HuH-7.5 (cell line): ENCODE data around the gene RANBP17.

ENCODE experiments used
- DNase-seq: peaks from one replicate; pipeline ENCODE4 v3.0.0; 2011; ENCODE audit warnings: low spot score

Gene RANBP17

DNA sequence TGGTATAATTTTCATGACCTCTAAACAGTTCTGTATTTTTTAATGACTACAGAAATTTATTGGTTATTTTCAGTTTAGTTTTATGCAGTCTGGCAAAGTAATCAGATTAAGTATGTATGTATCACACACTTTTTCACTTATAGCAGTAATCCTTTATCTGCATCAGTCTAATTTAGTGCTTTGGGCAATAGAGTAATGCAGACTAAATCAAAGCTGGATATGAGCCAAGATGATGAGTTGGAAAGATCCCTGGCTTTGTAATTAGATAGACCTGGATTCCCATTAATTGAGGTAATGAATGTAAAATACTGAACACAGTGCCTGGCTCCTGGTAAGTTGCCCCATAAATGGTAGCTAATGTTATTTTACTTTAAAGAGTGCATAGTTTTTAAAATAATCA, 231.8 kb downstream of the RANBP17 start:
- DNase-seq, result no peak

DNA sequence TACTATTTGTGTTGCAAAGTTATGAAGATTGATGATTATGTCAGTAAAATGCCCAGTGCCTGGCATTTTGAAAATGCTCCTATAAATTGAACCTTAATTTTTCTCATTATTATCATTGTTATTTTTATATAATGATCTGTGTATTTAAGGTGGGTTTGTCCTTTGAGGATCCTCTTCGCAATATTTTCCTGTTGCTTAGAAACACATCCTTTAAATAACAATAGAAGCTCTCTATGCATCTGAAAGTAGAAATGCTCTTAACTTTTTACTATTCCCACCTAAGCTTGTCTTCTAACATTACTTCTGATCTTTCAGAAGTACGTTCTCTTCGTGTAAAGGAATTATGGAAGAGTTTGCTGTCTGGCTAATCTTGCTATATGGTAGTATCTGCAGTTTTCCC, 232.5 kb downstream of the RANBP17 start:
- DNase-seq, result no peak

DNA sequence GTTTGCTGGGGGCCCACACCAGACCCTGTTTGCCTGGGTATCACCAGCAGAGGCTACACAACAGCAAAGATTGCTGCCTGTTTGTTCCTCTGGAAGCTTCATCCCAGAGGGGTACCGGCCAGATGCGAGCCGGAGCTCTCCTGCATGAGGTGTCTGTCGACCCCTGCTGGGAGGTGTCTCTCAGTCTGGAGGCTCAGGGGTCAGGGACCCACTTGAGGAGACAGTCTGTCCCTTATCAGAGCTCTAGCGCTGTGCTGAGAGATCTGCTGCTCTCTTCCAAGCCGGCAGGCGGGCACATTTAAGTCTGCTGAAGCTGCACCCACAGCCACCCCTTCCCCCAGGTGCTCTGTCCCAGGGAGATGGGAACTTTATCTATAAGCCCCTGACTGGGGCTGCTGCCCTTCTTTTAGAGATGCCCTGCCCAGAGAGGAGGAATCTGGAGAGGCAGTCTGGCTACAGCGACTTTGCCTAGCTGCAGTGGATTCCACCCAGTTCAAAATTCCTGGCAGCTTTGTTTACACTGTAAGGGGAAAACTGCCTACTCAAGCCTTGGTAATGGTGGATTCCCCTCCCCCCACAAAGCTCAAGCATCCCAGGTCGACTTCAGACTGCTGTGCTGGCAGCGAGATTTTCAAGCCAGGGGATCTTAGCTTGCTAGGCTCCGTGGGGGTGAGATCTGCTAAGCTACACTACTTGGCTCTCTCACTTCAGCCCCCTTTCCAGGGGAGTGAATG, 241.2 kb downstream of the RANBP17 start:
- no peak for DNase-seq

DNA sequence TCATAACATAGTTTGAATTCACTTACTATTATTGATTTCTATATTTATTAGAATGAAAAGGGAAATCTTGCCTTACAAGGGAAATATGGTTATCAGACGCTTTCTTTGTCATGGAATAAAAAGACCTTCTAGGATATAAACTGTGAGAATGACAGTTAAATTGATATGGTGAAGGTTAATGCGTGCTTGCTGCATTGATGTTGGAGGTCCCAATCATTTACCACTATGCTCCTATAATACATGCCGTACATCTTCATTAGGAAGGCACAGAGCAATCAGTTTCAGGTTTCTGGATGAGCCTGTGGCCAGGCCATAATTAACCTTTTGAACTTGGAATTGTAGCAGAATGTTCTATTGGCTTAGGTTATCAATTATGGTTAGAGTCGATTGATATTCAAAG, 245.9 kb downstream of the RANBP17 start:
- no peak for DNase-seq

DNA sequence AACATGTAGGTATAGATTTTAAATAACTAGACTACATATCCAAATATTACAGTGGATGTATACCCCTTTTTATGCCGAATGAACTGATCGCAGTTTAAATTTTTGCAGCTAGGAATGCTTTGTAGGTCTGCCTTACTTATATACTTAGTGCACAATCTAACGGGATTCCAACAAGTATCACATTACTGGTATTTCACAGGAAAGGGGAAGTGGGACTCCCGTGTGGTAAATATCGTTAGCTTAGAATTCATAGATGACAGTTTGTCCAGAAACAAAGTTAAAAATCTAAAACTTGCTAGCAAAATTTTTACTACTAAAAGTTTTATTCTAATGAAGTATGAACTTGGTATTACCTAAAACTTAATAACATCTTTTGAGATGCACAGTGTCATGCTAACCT, 253.7 kb downstream of the RANBP17 start:
- no peak for DNase-seq

DNA sequence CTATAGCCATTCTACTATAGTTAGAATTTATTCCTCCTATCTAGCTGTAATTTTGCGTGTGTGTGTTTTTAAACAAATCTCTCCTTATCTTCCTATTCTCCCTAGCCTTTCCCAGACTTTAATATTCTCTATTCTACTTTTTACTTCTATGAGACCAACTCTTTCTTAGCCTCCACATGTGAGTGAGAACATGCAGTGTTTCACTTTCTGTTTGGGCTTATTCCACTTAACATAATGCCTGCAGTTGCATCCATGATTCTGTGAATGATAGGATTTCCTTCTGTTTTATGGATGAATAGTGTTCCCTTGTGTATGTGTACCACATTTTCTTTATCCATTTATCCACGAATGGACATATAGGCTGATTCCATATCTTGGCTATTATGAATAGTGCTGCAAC, 254.9 kb downstream of the RANBP17 start:
- no peak for DNase-seq

DNA sequence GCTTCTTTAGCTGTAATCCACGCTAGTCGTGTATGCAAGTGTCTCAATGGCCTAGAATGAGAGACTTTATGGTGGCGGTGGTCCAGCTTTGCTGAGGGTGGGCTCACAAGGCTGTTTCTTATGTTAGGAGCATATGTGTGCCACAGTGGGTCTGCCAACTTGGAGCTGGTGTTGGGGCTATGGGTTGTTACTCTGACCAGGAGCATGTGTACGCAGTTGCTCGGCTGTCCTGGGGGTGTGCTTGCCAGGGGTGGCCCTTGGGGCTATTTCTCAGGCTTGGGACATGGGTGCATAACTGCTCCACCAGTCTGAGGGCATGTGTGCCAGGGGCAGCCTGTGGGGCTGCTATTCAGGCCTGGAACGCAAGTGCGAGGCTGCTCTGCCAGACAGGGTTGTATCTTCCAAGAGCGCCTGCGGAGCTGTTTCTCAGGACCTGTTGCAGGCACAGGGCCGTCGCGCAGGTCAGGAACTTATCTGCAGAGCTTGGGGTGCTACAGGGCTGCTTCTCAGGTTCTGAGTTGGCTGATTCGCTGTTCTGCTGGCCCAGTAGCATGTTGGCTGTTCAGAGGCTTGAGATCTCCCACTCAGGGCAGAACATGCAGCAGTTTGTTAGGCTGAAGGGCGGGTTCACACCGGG, 259.3 kb downstream of the RANBP17 start:
- no peak for DNase-seq

DNA sequence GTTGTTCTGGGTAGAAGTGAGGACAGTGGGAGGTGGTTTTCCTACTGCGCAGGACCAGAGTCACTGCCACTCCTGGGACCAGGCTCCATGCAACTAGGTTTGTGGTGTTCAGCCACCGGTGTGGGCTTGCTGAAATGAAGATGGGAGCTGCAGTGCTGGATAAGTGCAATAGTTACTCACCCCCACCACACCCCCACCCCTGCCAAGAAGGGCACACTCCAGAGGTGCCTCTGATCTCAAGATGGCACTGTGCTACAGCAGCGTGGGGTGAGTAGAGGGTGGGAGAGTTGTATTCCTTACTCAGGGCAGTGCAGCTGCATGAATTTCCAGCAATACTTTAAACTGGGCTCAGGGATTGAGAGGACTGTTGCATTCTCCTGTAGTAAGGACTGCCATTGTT, 259.8 kb downstream of the RANBP17 start:
- no peak for DNase-seq

DNA sequence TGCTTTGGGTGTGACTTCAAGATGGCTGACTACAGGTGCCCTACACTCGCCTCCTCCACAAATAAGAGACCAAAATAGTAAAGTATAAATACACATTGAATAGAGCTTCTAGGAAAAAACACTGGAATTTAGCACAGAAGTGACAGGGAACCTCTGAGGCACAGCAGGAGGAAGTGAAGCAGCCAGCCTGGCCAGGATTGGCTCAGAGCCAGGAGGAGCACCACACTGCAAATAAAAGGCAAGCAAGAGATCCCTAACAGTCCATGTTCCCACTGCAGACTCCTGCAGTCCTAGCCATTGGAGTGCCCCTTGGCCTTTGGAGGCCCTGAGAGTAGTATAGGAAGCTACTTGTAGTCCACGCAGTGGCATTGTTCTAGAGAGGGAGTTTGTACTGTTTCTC, 260.6 kb downstream of the RANBP17 start:
- no peak for DNase-seq

DNA sequence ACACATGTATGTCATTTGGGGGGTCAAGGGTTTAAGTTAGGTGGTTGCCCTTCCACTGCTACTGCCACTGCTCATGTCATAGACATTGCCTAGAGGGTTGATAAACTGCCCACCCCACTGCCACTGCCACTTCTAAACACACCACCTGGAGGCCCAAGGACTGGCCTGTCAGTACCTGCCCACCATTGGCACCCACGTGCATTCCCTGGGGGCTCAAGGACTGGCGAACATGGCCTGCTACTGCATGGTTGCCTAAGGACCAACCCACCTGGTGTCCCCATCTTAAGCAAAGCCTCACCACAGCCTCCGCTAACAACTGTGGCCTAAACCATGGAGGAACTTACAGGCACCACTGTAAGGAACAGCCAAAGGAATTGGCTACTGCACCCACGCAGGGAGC, 261.6 kb downstream of the RANBP17 start:
- DNase-seq, result no peak

DNA sequence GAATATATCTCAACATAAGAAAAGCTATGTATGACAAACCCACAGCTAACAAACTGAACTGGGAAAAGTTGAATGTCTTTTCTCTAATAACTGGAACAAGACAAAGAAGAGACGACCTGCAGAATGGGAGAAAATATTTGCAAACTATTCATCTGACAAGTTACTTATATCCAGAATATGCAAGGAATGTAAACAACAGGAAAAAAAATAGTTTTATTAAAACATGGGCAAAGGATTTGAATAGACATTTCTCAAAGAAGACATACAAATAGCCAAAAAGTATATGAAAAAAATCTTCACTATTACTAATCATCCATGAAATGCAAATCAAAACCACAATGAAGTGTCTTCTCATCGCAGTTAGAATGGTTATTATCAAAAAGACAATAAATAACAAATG, 265.5 kb downstream of the RANBP17 start:
- no peak for DNase-seq

DNA sequence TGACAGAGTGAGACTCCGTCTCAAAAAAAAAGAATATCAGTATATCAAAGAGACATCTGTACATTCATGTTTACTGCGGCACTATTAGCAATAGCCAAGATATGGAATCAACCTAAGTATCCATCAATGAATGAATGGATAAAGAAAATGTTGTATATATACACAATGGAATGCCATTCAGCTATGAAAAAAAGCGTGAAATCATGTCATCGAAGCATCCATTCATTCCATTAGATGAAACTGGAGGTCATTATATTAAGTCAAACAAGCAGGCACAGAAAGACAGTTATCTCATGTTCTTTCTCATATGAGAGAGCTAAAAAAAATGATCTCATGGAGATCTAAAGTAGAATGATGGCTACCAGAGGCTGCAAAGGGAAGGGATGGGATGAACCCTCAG, 266.3 kb downstream of the RANBP17 start:
- no peak for DNase-seq

DNA sequence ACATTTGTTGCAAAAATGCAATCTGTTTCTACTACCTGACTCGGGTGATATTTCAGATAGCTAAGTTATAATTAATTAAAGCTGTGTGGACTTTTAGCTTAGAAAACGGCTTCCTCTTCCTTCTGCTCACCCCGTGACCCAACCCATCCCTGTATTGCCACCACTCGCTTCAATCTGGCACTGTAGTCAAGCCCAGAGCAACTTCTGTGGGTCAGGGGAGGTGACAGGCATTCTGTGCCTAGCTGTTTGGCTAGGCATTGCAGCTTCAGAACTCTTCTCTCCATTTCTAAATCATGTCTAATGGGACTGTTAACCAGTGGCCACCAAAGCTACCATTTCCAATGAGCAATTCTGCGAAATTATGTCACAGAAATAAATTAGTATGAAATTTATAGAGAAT, 267.5 kb downstream of the RANBP17 start:
- DNase-seq, result no peak

DNA sequence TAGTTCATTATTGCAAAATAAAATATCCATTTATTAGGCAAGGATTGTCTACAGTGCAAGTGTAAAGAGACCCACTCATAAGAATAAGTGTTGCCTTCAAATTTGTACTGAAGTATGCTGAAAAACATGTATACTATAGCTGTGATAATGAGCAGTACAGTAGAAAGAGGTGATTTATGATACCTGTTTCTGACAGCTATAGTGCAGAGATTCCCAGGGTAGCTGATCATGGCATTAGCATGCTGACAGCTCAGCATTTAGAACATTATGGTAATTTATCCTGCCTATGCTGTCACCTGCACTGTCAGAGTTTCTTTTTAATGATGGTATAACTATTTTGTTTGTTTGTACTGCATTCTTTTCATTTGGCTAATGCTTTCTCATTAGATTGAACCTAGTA, 269.7 kb downstream of the RANBP17 start:
- DNase-seq, result no peak

DNA sequence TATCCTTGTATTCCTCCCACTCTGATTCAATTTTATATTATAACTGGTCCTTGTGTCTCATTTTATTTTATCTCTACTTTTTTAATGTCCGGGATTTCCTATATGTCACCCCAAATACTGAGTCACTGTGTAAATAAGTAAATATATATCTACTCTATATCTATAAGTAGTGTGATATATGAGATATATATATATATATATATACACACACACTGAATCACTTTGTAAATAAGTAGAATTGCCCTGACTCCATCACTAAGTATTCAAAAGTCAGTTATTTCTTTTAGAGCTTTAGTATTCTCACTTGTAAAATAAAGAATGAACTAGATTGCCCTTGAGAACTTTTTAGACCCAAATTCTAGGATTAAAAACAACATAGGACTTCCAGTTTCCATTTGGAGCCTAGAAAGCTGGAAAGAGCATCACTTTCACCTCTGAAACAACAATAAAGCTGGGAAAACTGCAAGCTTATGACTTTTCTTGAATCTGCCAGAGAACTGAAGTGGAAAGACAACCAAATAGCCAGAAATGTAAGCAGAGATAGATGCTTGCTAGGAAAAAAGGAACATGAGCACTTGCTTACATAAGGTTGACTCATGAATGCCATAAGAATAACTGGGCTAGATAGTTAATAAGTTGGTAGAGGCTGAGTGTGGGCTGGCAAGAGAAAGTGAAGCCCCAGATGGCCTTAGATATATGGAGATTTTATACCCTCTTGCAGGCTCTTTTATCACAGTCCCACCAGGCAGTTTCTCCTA, 276.1 kb downstream of the RANBP17 start:
- DNase-seq, result no peak

DNA sequence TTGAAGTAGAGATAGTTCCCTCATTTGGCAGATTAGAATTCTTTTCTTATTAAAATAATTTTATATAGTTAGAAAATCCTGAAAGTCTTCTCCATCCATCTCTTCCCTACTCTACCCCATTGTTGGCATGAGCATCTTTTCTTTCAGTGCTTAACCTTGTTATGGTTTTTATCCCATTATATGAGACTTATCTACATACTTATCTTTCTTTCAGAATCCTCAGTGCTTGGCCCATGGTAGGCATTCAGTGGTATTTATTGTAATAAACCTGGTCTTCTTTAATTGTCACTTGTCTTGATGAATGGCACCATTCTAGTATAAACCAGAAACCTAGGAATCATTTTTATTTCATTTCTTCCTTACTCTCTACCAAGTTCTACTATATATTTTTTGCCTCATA, 277.4 kb downstream of the RANBP17 start:
- DNase-seq, result no peak

DNA sequence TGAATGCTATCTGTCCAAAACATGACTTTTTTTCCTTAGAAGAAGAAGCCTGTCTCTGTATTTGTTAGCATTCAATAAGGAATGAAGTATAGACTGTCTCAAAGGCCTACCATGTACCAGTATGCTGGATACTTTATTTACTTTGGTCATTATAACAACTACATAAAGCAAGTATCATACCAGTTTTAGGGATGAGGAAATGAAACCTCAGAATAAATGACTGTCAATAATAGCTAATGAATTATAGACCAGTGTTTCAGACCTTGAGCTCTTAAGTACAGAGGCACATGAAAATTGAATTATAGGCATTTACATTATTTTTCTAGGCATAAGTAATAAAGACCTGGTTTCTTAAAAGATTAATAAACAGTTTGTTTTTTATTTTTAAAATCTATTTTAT, 280.8 kb downstream of the RANBP17 start:
- no peak for DNase-seq

DNA sequence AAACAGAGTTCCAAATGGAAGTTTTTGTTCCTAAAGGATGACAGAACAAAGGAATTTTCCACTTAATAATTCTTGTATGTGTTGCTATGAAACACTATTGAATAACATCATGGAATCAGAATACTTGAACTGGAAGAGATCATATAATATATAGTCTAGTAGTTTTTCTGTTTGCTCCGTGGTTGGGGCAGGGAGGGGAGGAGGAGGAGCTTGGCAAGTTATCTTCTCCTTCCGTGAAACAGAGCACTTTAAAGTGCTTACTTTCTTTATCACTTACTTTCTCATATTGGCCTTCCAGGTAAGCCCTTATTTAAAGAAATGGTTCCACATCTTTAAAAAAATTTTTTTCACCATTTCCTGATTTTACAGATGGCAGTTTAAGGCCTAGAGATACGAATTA, 281.4 kb downstream of the RANBP17 start:
- DNase-seq, result no peak

DNA sequence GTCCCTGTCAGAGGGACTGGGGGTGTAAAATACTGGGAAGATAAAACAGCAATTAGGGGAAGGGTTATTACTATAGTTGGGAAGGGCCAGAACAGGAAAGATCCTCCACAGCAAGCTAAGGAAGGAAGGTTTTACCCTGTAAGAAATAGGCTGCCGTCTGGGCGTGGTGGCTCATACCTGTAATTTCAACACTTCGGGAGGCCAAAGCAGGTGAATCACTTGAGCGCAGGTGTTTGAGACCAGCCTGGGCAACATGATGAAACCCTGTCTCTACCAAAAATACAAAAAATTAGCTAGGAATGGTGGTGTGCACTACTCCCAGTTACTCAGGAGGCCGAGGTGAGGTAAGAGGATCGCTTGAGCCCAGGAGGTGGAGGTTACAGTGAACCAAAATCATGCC, 282.1 kb downstream of the RANBP17 start:
- DNase-seq, result no peak

DNA sequence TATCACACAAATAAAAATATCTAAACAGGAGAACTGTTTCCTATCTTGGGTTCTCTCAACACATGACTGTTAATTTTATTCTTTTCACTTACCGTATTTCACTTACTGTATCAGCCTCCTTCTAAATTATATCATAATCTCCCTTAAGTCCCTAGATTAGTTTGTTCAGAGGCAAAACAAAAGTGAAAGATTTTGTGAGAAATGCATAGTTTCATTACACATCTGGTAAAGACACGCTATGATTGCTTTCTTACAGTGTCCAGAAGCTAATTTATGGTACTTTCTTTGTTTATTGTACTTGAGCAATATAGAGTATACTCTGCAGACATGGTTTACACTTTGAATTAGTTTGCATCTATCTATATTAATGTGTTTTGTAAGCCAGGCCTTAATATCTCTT, 287.5 kb downstream of the RANBP17 start:
- no peak for DNase-seq

DNA sequence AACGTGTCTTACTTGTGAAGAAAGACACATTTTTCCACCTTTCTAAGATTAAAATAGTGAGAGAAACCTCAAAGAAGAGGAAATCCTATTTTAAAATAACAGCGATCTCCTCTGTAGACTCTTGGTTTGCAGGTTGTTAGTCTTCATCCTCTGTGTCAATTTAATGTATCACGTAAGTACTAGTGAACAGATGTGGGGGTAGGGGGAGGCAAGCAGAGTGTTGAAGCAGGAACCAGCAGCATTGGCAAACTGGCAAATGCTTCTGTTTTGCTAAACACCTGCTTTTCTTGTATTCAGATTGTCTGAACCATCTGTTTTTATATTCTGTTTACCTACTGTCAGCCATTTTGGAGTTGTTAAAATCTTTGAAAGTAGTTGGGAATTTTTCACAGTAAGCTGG, 288.0 kb downstream of the RANBP17 start:
- no peak for DNase-seq

DNA sequence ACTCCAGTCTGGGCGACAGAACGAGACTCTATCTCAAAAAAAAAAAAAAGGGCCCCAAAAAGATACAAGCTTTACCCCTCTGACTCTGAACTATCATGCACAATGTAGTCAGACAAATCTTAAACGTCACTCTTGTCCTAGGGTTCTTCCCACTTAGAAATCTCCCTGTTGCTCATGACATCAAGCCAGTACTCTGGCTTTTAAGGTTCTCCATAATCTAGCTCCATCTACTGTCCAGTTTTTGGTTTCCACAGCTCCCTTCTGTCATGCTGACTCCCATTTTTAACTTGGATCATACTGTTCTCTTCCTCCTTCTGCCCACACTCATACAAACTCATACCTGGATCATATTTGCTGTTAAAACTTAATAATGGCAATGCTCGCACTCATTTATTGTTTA, 290.6 kb downstream of the RANBP17 start:
- DNase-seq, result peak; percentile 10

DNA sequence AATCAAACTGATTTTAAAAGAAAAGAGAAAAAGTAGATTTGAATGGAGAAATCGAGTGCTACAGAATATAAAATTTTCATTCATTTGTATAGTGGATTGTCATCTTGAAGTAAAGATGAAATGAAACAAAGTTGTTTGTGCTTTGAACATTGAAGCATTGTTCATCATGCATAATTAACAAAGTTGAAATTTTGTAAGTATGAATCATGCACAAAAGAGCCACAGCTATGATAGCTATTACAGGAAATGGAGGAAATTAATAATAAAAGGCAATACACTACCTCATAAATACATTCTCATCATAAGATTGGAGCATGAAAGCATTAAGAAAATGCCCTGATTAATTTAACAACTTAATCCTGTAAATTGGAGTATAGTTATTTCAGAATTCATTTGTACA, 293.8 kb downstream of the RANBP17 start:
- no peak for DNase-seq
